ENCODE data around the gene FOXP1.

FOXP1 gene

GRCh38 chr3:71421820-71422566 lies 161.5 kb downstream of the FOXP1 start:
- Histone ChIP-seq H3K4me3 (ENCODE audit: low read depth, low read length) (no peak overlapping the region), H3K79me2 (peaks cover 28% of the 10 kb centered on the region), H3K9me3 (ENCODE audit: control insufficient read depth, low read length) (no peaks in the 10 kb centered on the region), H3K4me1 (no peaks in the 10 kb centered on the region), H3K27me3 (ENCODE audit: control insufficient read depth, insufficient read depth, low read length) (no peaks in the 10 kb centered on the region), H3K9ac (no peak overlapping the region), H3K4me2 (ENCODE audit: low read length) (no peak overlapping the region), H3K27ac (no peak overlapping the region), H3K36me3 (ENCODE audit: control insufficient read depth, insufficient read depth, low read length) (no peaks in the 10 kb centered on the region), H2AFZ (no peak overlapping the region)
- no peak for TF ChIP-seq CTCF (IDR thresholded peaks at IDR 0.05)

- Histone ChIP-seq H3K79me2 (peaks cover 32% of the 10 kb centered on the region), H3K9ac (no peak overlapping the region), H3K4me2 (ENCODE audit: low read length) (no peak overlapping the region), H3K4me1 (no peaks in the 10 kb centered on the region), H3K27me3 (ENCODE audit: control insufficient read depth, insufficient read depth, low read length) (no peaks in the 10 kb centered on the region), H3K9me3 (ENCODE audit: control insufficient read depth, low read length) (no peaks in the 10 kb centered on the region), H3K27ac (no peak overlapping the region), H2AFZ (no peak overlapping the region), H3K36me3 (ENCODE audit: control insufficient read depth, insufficient read depth, low read length) (no peaks in the 10 kb centered on the region), H3K4me3 (ENCODE audit: low read depth, low read length) (no peak overlapping the region)
- no peak for TF ChIP-seq CTCF (IDR thresholded peaks at IDR 0.05)
These were observed 162.1 kb downstream of the FOXP1 start for GRCh38 chr3:71421475-71421819.

- Histone ChIP-seq H3K36me3 (ENCODE audit: control insufficient read depth, insufficient read depth, low read length) (no peaks in the 10 kb centered on the region), H3K9me3 (ENCODE audit: control insufficient read depth, low read length) (no peaks in the 10 kb centered on the region), H3K27me3 (ENCODE audit: control insufficient read depth, insufficient read depth, low read length) (no peaks in the 10 kb centered on the region), H3K27ac (no peak overlapping the region), H3K4me3 (ENCODE audit: low read depth, low read length) (no peak overlapping the region), H3K79me2 (peaks cover 35% of the 10 kb centered on the region), H3K4me1 (no peaks in the 10 kb centered on the region), H3K4me2 (ENCODE audit: low read length) (no peak overlapping the region), H2AFZ (no peak overlapping the region), H3K9ac (no peak overlapping the region)
- TF ChIP-seq CTCF (IDR thresholded peaks at IDR 0.05) = no peak
These were observed 164.2 kb downstream of the FOXP1 start for GRCh38 chr3:71419369-71419768.

- no peak overlapping the region for H2AFZ ChIP-seq
- no peak overlapping the region for H3K27ac ChIP-seq
- no peaks in the 10 kb centered on the region for H3K4me1 ChIP-seq
- no peaks in the 10 kb centered on the region for H3K9me3 ChIP-seq (ENCODE audit: control insufficient read depth, low read length)
- no peak for TF ChIP-seq CTCF (IDR thresholded peaks at IDR 0.05)
- H3K27me3 ChIP-seq (ENCODE audit: control insufficient read depth, insufficient read depth, low read length) = no peaks in the 10 kb centered on the region
- H3K79me2 ChIP-seq = peaks cover 31% of the 10 kb centered on the region
- no peak overlapping the region for H3K4me3 ChIP-seq (ENCODE audit: low read depth, low read length)
- H3K4me2 ChIP-seq (ENCODE audit: low read length) = no peak overlapping the region
- no peak overlapping the region for H3K9ac ChIP-seq
- H3K36me3 ChIP-seq (ENCODE audit: control insufficient read depth, insufficient read depth, low read length) = no peaks in the 10 kb centered on the region
These were observed 165.7 kb downstream of the FOXP1 start for GRCh38 chr3:71417791-71418190.

GRCh38 chr3:71416876-71417275 lies 166.7 kb downstream of the FOXP1 start:
- Histone ChIP-seq H3K4me1 (no peaks in the 10 kb centered on the region), H3K9me3 (ENCODE audit: control insufficient read depth, low read length) (no peaks in the 10 kb centered on the region), H3K4me3 (ENCODE audit: low read depth, low read length) (no peak overlapping the region), H3K79me2 (peaks cover 28% of the 10 kb centered on the region), H3K27me3 (ENCODE audit: control insufficient read depth, insufficient read depth, low read length) (no peaks in the 10 kb centered on the region), H3K4me2 (ENCODE audit: low read length) (no peak overlapping the region), H3K9ac (no peak overlapping the region), H2AFZ (no peak overlapping the region), H3K27ac (no peak overlapping the region), H3K36me3 (ENCODE audit: control insufficient read depth, insufficient read depth, low read length) (no peaks in the 10 kb centered on the region)
- TF ChIP-seq CTCF (IDR thresholded peaks at IDR 0.05) = no peak

All from parathyroid adenoma (tissue), 2 donors.